Chondrocyte (in vitro differentiated cells): Measurements from ENCODE around the gene ZNF540. TPM values are rescaled to one million over a fixed set of nuclear protein-coding genes. Genes with fewer than 3 reads are reported as not detected.
"Not testable (repeated sequence)": the region's sequence is repeated elsewhere in the genome, so short reads cannot be mapped to it uniquely, and the experiment has no call there.

Source experiments
- DNase-seq: peaks from one replicate; pipeline ENCODE4 v3.0.0; 2021; ENCODE audit warnings: mixed read lengths, low spot score
- H3K27ac Mint-ChIP-seq: one replicate; pipeline ENCODE4 v1.8.0; 2021; ENCODE audit warnings: mild to moderate bottlenecking, moderate library complexity, mixed read lengths; ENCODE audit not compliant: unreplicated experiment
- H3K27me3 Mint-ChIP-seq: 2 replicates; pipeline ENCODE4 v1.8.0; 2021; ENCODE audit warnings: low read depth, mixed read lengths
- H3K36me3 Mint-ChIP-seq: 2 replicates; pipeline ENCODE4 v1.8.0; 2021; ENCODE audit warnings: low read depth, mixed read lengths
- H3K4me1 Mint-ChIP-seq: 2 replicates; pipeline ENCODE4 v1.8.0; 2021; ENCODE audit warnings: low read depth, mild to moderate bottlenecking, mixed read lengths
- H3K4me3 Mint-ChIP-seq: one replicate; pipeline ENCODE4 v1.8.0; 2021; ENCODE audit warnings: mild to moderate bottlenecking, moderate library complexity, mixed read lengths; ENCODE audit not compliant: unreplicated experiment
- H3K9me3 Mint-ChIP-seq: 2 replicates; pipeline ENCODE4 v1.8.0; 2021; ENCODE audit warnings: low read depth, mixed read lengths
- CTCF ChIP-seq: fragments of 200-600 bp; sonication (generic); IDR thresholded peaks from 2 replicates; pipeline ENCODE4 v1.5.0; 2021; ENCODE audit warnings: antibody characterized with exemption, mild to moderate bottlenecking, moderate library complexity
- total RNA-seq: library from RNA; stranded (reverse); gene quantifications from 3 replicates; pipeline ENCODE4 v1.2.1, GENCODE V29; 2021

The ZNF540 gene
- total RNA-seq, 1 donor from 2014 or later, result 1.4 TPM

GRCh38 chr19:37654118-37654517, 59.4 kb downstream of the ZNF540 start:
- no peak for DNase-seq
- Mint-ChIP-seq H3K27me3 (no peaks in the 10 kb centered on the region), H3K36me3 (peaks cover 3% of the 10 kb centered on the region), H3K4me3 (peak overlapping the region; percentile 93), H3K4me1 (peaks cover 20% of the 10 kb centered on the region), H3K27ac (peak overlapping the region; percentile 82), H3K9me3 (peaks cover 17% of the 10 kb centered on the region)
- TF ChIP-seq CTCF, result no peak

GRCh38 chr19:37654629-37655300, 60.1 kb downstream of the ZNF540 start:
- H3K4me3 Mint-ChIP-seq, result peak overlapping the region; percentile 93
- H3K27ac Mint-ChIP-seq, result peak overlapping the region; percentile 82
- no peak for DNase-seq
- H3K9me3 Mint-ChIP-seq, result peaks cover 21% of the 10 kb centered on the region
- TF ChIP-seq CTCF, result no peak
- peaks cover 4% of the 10 kb centered on the region for H3K36me3 Mint-ChIP-seq
- H3K4me1 Mint-ChIP-seq, result peaks cover 20% of the 10 kb centered on the region
- H3K27me3 Mint-ChIP-seq, result no peaks in the 10 kb centered on the region

GRCh38 chr19:37655301-37655688, 60.6 kb downstream of the ZNF540 start, which contains the start of gene ZFP30:
ZFP30 (minus strand) TSS chr19:37655465; CDS start chr19:37647822, 7,643 bp downstream.
- H3K4me3 Mint-ChIP-seq, result peak within 1 kb of the TSS; percentile 93
- H3K9me3 Mint-ChIP-seq, result peaks cover 22% of the 10 kb centered on the region
- no peak for TF ChIP-seq CTCF
- peaks cover 4% of the 10 kb centered on the region for H3K36me3 Mint-ChIP-seq
- peak within 1 kb of the TSS; percentile 82 for H3K27ac Mint-ChIP-seq
- peaks cover 20% of the 10 kb centered on the region for H3K4me1 Mint-ChIP-seq
- H3K27me3 Mint-ChIP-seq, result no peaks in the 10 kb centered on the region
- DNase-seq, result peak; percentile 97

- H3K4me3 Mint-ChIP-seq, result peak overlapping the region; percentile 93
- H3K36me3 Mint-ChIP-seq, result peaks cover 3% of the 10 kb centered on the region
- peaks cover 27% of the 10 kb centered on the region for H3K9me3 Mint-ChIP-seq
- no peaks in the 10 kb centered on the region for H3K27me3 Mint-ChIP-seq
- peak; percentile 33 for TF ChIP-seq CTCF
- no peak for DNase-seq
- peak overlapping the region; percentile 82 for H3K27ac Mint-ChIP-seq
- H3K4me1 Mint-ChIP-seq, result peaks cover 20% of the 10 kb centered on the region
These were observed 61.2 kb downstream of the ZNF540 start for GRCh38 chr19:37655689-37656371.

GRCh38 chr19:37657157-37657556, 62.5 kb downstream of the ZNF540 start:
- H3K9me3 Mint-ChIP-seq, result peaks cover 33% of the 10 kb centered on the region
- not testable (repeated sequence) for DNase-seq, H3K27ac Mint-ChIP-seq, H3K27me3 Mint-ChIP-seq, H3K36me3 Mint-ChIP-seq, H3K4me3 Mint-ChIP-seq
- peaks cover 20% of the 10 kb centered on the region for H3K4me1 Mint-ChIP-seq

Other genes starting within 250 kb of the ZNF540 start
- 5.4 to 7.4 TPM (median 5.8 TPM) in 3 replicates for gene ZNF527, start 223.8 kb upstream of the ZNF540 start, total RNA-seq
- gene ZNF569, start 127.4 kb upstream of the ZNF540 start, total RNA-seq, result 6.8 to 9.6 TPM (median 7.4 TPM) in 3 replicates
- gene ZNF570, start 125.5 kb upstream of the ZNF540 start, total RNA-seq, result 6.5 to 7.6 TPM (median 6.8 TPM) in 3 replicates
- gene ZNF793, start 87.9 kb upstream of the ZNF540 start, total RNA-seq, result 7.9 to 14.3 TPM (median 8.5 TPM) in 3 replicates
- 4.9 to 5.7 TPM (median 5.2 TPM) in 3 replicates for gene ZNF571, start 84 bp upstream of the ZNF540 start, total RNA-seq
- 10.7 to 18.3 TPM (median 15.1 TPM) in 3 replicates for gene ZFP30, start 60.6 kb downstream of the ZNF540 start, total RNA-seq
- gene ZNF607, start 124.9 kb downstream of the ZNF540 start, total RNA-seq, result 5.5 to 9.2 TPM (median 6.8 TPM) in 3 replicates
- gene ZNF573, start 184.7 kb downstream of the ZNF540 start, total RNA-seq, result 6.9 to 12.7 TPM (median 9.7 TPM) in 3 replicates